ENCODE data around the gene GRWD1. TPM values are rescaled to one million over a fixed set of nuclear protein-coding genes. Genes with fewer than 3 reads are reported as not detected.

Gene GRWD1
- total and polyA plus RNA-seq, 2 of the 13 experiments (the other 11 are each of a cell fraction or from before 2014, with no cell fraction given), result 10.8 to 46.6 TPM

GRCh38 chr19:48480183-48480557, 34.4 kb downstream of the GRWD1 start:
- no peak overlapping the region for H3K9ac ChIP-seq (ENCODE audit: insufficient read depth, low read depth, low read length)
- no peak overlapping the region for H3K4me3 ChIP-seq (replicated peaks in 1 of 3; ENCODE audit: insufficient read depth in 1 of 3, low read depth in 2 of 3, low read length in 3 of 3)
- H4K20me1 ChIP-seq (ENCODE audit: insufficient read depth, low read length), result no peaks in the 10 kb centered on the region
- H3K36me3 ChIP-seq (replicated peaks in 1 of 2; ENCODE audit: control insufficient read depth in 1 of 2, insufficient read depth in 2 of 2, low read length in 2 of 2), result peaks cover 9 to 16% of the 10 kb centered on the region in 2 experiments; a peak in 4 of 5 replicates
- no TSS peak for BruUV-seq (replicated peaks)
- ChIA-PET CTCF (ENCODE audit: low intra/inter-chr PET ratio, low total read pairs) (no interaction called here), POLR2A (interaction anchor here (1.4 kb wide), 1 partner anchor 8 kb away, joined by 4 read pairs; no protein-coding TSS in a partner anchor)
- peaks cover 8% of the 10 kb centered on the region; the same call in 1 of the 2 replicates for H3K4me1 ChIP-seq (ENCODE audit: insufficient read depth, low read length)
- FAIRE-seq (no peak), DNase-seq (ENCODE audit: low spot score) (no peak), ATAC-seq (no peak)
- no peak overlapping the region for H3K4me2 ChIP-seq (ENCODE audit: low read depth, low read length)
- no peak overlapping the region for H3K27ac ChIP-seq (ENCODE audit: extremely low read length, insufficient read depth, low read length)
- no peak overlapping the region for H2AFZ ChIP-seq (ENCODE audit: low read length)
- H3K79me2 ChIP-seq (ENCODE audit: insufficient read depth, low read length), result no peaks in the 10 kb centered on the region
- H3K9me3 ChIP-seq (ENCODE audit: low read length), result no peaks in the 10 kb centered on the region
- WGBS (ENCODE audit: low lambda C conversion rate), result 95% methylated on average over 15 of the region's 32 CpGs
- intact Hi-C loops (cut with micrococcal nuclease; ENCODE audit: unreplicated experiment), result no loop called here
- H3K27me3 ChIP-seq (ENCODE audit: control insufficient read depth in 1 of 2, insufficient read depth in 2 of 2, low read length in 2 of 2), result no peaks in the 10 kb centered on the region
- in situ Hi-C loops (cut with HindIII; ENCODE audit: extremely low pct_ligation_motif_present, low pct_unique_long_range_greater_than_20kb), result no loop called here
- TF ChIP-seq ZNF619 (CRISPR knock-in tag; IDR thresholded peaks at IDR 0.05) (no peak), HOXA5 (CRISPR knock-in tag; IDR thresholded peaks at IDR 0.05) (no peak), RBFOX2 (IDR thresholded peaks at IDR 0.05; ENCODE audit: low read depth, low read length) (peak; percentile 65), MLLT10 (CRISPR knock-in tag; IDR thresholded peaks at IDR 0.05) (no peak), IRX3 (CRISPR knock-in tag; IDR thresholded peaks at IDR 0.05; ENCODE audit: borderline replicate concordance, low read depth) (no peak), ZNF704 (CRISPR knock-in tag; IDR thresholded peaks at IDR 0.05; ENCODE audit: borderline replicate concordance) (no peak), AGO2 (optimal IDR thresholded peaks at IDR 0.05; ENCODE audit: low read depth, low read length) (peak; percentile 87), MYNN (CRISPR knock-in tag; IDR thresholded peaks at IDR 0.05; ENCODE audit: low read depth) (no peak), ZNF75D (CRISPR knock-in tag; IDR thresholded peaks at IDR 0.05; ENCODE audit: borderline replicate concordance) (no peak)
- TF ChIP-seq, protein P1, sequence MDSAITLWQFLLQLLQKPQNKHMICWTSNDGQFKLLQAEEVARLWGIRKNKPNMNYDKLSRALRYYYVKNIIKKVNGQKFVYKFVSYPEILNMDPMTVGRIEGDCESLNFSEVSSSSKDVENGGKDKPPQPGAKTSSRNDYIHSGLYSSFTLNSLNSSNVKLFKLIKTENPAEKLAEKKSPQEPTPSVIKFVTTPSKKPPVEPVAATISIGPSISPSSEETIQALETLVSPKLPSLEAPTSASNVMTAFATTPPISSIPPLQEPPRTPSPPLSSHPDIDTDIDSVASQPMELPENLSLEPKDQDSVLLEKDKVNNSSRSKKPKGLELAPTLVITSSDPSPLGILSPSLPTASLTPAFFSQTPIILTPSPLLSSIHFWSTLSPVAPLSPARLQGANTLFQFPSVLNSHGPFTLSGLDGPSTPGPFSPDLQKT (CRISPR knock-in tag; IDR thresholded peaks at IDR 0.05; ENCODE audit: borderline replicate concordance), result no peak
- TF ChIP-seq, protein P2, sequence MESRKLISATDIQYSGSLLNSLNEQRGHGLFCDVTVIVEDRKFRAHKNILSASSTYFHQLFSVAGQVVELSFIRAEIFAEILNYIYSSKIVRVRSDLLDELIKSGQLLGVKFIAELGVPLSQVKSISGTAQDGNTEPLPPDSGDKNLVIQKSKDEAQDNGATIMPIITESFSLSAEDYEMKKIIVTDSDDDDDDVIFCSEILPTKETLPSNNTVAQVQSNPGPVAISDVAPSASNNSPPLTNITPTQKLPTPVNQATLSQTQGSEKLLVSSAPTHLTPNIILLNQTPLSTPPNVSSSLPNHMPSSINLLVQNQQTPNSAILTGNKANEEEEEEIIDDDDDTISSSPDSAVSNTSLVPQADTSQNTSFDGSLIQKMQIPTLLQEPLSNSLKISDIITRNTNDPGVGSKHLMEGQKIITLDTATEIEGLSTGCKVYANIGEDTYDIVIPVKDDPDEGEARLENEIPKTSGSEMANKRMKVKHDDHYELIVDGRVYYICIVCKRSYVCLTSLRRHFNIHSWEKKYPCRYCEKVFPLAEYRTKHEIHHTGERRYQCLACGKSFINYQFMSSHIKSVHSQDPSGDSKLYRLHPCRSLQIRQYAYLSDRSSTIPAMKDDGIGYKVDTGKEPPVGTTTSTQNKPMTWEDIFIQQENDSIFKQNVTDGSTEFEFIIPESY (CRISPR knock-in tag; IDR thresholded peaks at IDR 0.05), result peak; percentile 22; the same call in 1 of the 2 replicates
- TF ChIP-seq, protein P3, sequence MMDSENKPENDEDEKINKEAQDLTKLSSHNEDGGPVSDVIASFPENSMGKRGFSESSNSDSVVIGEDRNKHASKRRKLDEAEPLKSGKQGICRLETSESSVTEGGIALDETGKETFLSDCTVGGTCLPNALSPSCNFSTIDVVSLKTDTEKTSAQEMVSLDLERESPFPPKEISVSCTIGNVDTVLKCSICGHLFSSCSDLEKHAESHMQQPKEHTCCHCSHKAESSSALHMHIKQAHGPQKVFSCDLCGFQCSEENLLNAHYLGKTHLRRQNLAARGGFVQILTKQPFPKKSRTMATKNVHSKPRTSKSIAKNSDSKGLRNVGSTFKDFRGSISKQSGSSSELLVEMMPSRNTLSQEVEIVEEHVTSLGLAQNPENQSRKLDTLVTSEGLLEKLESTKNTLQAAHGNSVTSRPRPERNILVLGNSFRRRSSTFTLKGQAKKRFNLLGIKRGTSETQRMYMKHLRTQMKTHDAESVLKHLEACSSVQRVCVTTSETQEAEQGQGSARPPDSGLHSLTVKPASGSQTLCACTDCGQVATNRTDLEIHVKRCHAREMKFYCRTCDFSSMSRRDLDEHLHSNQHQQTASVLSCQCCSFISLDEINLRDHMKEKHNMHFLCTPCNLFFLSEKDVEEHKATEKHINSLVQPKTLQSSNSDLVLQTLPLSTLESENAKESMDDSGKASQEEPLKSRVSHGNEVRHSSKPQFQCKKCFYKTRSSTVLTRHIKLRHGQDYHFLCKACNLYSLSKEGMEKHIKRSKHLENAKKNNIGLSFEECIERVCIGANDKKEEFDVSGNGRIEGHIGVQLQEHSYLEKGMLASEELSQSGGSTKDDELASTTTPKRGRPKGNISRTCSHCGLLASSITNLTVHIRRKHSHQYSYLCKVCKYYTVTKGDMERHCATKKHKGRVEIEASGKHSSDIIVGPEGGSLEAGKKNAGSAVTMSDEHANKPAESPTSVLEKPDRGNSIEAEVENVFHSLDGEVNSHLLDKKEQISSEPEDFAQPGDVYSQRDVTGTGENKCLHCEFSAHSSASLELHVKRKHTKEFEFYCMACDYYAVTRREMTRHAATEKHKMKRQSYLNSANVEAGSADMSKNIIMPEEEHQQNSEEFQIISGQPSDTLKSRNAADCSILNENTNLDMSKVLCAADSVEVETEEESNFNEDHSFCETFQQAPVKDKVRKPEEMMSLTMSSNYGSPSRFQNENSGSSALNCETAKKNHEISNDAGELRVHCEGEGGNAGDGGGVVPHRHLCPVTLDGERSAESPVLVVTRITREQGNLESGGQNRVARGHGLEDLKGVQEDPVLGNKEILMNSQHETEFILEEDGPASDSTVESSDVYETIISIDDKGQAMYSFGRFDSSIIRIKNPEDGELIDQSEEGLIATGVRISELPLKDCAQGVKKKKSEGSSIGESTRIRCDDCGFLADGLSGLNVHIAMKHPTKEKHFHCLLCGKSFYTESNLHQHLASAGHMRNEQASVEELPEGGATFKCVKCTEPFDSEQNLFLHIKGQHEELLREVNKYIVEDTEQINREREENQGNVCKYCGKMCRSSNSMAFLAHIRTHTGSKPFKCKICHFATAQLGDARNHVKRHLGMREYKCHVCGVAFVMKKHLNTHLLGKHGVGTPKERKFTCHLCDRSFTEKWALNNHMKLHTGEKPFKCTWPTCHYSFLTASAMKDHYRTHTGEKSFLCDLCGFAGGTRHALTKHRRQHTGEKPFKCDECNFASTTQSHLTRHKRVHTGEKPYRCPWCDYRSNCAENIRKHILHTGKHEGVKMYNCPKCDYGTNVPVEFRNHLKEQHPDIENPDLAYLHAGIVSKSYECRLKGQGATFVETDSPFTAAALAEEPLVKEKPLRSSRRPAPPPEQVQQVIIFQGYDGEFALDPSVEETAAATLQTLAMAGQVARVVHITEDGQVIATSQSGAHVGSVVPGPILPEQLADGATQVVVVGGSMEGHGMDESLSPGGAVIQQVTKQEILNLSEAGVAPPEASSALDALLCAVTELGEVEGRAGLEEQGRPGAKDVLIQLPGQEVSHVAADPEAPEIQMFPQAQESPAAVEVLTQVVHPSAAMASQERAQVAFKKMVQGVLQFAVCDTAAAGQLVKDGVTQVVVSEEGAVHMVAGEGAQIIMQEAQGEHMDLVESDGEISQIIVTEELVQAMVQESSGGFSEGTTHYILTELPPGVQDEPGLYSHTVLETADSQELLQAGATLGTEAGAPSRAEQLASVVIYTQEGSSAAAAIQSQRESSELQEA (CRISPR knock-in tag; IDR thresholded peaks at IDR 0.05; ENCODE audit: not compliant biosample characterization), result no peak

Data from HepG2 (cell line).